Duodenal mucosa (tissue), 2 donors: Measurements from ENCODE around the gene CHIT1.

ENCODE experiments used
- H3K27ac ChIP-seq: one replicate; pipeline ENCODE4 v1.7.0; 2013; ENCODE audit warnings: low read depth, low read length
- H3K27me3 ChIP-seq, 2 donors: one replicate each; pipeline ENCODE4 v1.7.0; 2013; ENCODE audit warnings: low read length in 2 of 2, control low read depth in 1 of 2; ENCODE audit not compliant: insufficient read depth in 2 of 2, control insufficient read depth in 1 of 2
- H3K36me3 ChIP-seq, 2 donors: one replicate each; pipeline ENCODE4 v1.7.0; 2013; ENCODE audit warnings: low read length in 2 of 2, control low read depth in 1 of 2; ENCODE audit not compliant: insufficient read depth in 2 of 2, control insufficient read depth in 1 of 2
- H3K4me1 ChIP-seq, 2 donors: one replicate each; pipeline ENCODE4 v1.7.0; 2013; ENCODE audit warnings: low read length in 2 of 2, control low read depth in 1 of 2; ENCODE audit not compliant: insufficient read depth in 2 of 2, control insufficient read depth in 1 of 2
- H3K4me3 ChIP-seq, 2 donors: one replicate each; pipeline ENCODE4 v1.7.0; 2013; ENCODE audit warnings: low read length in 2 of 2, low read depth in 1 of 2
- H3K9ac ChIP-seq, 2 donors: one replicate each; pipeline ENCODE4 v1.7.0; 2013; ENCODE audit warnings: low read length in 2 of 2, low read depth in 1 of 2
- H3K9me3 ChIP-seq, 2 donors: one replicate each; pipeline ENCODE4 v1.7.0; 2013; ENCODE audit warnings: low read length in 2 of 2, control low read depth in 1 of 2; ENCODE audit not compliant: control insufficient read depth in 1 of 2

CHIT1 gene

GRCh38 chr1:203207751-203208150 lies 21.7 kb downstream of the CHIT1 start:
- no peaks in the 10 kb centered on the region for H3K27me3 ChIP-seq
- no peak overlapping the region for H3K4me3 ChIP-seq
- no peaks in the 10 kb centered on the region for H3K9me3 ChIP-seq
- H3K27ac ChIP-seq: no peak overlapping the region
- H3K9ac ChIP-seq: no peak overlapping the region
- no peaks in the 10 kb centered on the region for H3K4me1 ChIP-seq
- H3K36me3 ChIP-seq: no peaks in the 10 kb centered on the region

- H3K4me1 ChIP-seq: no peaks in the 10 kb centered on the region
- no peak overlapping the region for H3K4me3 ChIP-seq
- no peaks in the 10 kb centered on the region for H3K27me3 ChIP-seq
- no peak overlapping the region for H3K27ac ChIP-seq
- H3K9ac ChIP-seq: no peak overlapping the region
- H3K36me3 ChIP-seq: no peaks in the 10 kb centered on the region
- no peaks in the 10 kb centered on the region for H3K9me3 ChIP-seq
Measured at GRCh38 chr1:203206129-203206687, 23.3 kb downstream of the CHIT1 start.

GRCh38 chr1:203204756-203205155 lies 24.7 kb downstream of the CHIT1 start:
- Histone ChIP-seq H3K9me3 (no peaks in the 10 kb centered on the region), H3K9ac (no peak overlapping the region), H3K4me1 (peaks cover 0 to 6% of the 10 kb centered on the region in 2 donors), H3K27ac (no peak overlapping the region), H3K36me3 (no peaks in the 10 kb centered on the region), H3K27me3 (no peaks in the 10 kb centered on the region), H3K4me3 (no peak overlapping the region)

GRCh38 chr1:203202431-203203245 lies 26.8 kb downstream of the CHIT1 start:
- Histone ChIP-seq H3K4me1 (peaks cover 0 to 6% of the 10 kb centered on the region in 2 donors), H3K36me3 (no peaks in the 10 kb centered on the region), H3K27me3 (no peaks in the 10 kb centered on the region), H3K9me3 (no peaks in the 10 kb centered on the region), H3K9ac (no peak overlapping the region), H3K27ac (no peak overlapping the region), H3K4me3 (no peak overlapping the region)

GRCh38 chr1:203201516-203202205 lies 27.8 kb downstream of the CHIT1 start:
- H3K27ac ChIP-seq: no peak overlapping the region
- H3K27me3 ChIP-seq: no peaks in the 10 kb centered on the region
- no peak overlapping the region for H3K9ac ChIP-seq
- H3K36me3 ChIP-seq: no peaks in the 10 kb centered on the region
- no peaks in the 10 kb centered on the region for H3K9me3 ChIP-seq
- H3K4me3 ChIP-seq: no peak overlapping the region
- peaks cover 0 to 6% of the 10 kb centered on the region in 2 donors for H3K4me1 ChIP-seq

GRCh38 chr1:203200916-203201315 lies 28.6 kb downstream of the CHIT1 start:
- Histone ChIP-seq H3K4me1 (peaks cover 0 to 6% of the 10 kb centered on the region in 2 donors), H3K9me3 (no peaks in the 10 kb centered on the region), H3K36me3 (no peaks in the 10 kb centered on the region), H3K4me3 (no peak overlapping the region), H3K27ac (no peak overlapping the region), H3K27me3 (no peaks in the 10 kb centered on the region), H3K9ac (no peak overlapping the region)

GRCh38 chr1:203199816-203200571 lies 29.5 kb downstream of the CHIT1 start:
- peaks cover 3 to 6% of the 10 kb centered on the region in 2 donors for H3K4me1 ChIP-seq
- H3K27ac ChIP-seq: no peak overlapping the region
- no peak overlapping the region for H3K4me3 ChIP-seq
- H3K9ac ChIP-seq: no peak overlapping the region
- H3K9me3 ChIP-seq: no peaks in the 10 kb centered on the region
- H3K36me3 ChIP-seq: no peaks in the 10 kb centered on the region
- H3K27me3 ChIP-seq: no peaks in the 10 kb centered on the region

- Histone ChIP-seq H3K27me3 (no peaks in the 10 kb centered on the region), H3K4me3 (no peak overlapping the region), H3K27ac (no peak overlapping the region), H3K4me1 (peaks cover 3 to 6% of the 10 kb centered on the region in 2 donors), H3K9ac (no peak overlapping the region), H3K36me3 (no peaks in the 10 kb centered on the region), H3K9me3 (no peaks in the 10 kb centered on the region)
Measured at GRCh38 chr1:203199481-203199815, 30.0 kb downstream of the CHIT1 start.

GRCh38 chr1:203199002-203199401 lies 30.5 kb downstream of the CHIT1 start:
- Histone ChIP-seq H3K4me3 (no peak overlapping the region), H3K9ac (no peak overlapping the region), H3K27ac (no peak overlapping the region), H3K9me3 (no peaks in the 10 kb centered on the region), H3K27me3 (no peaks in the 10 kb centered on the region), H3K4me1 (peaks cover 3 to 6% of the 10 kb centered on the region in 2 donors), H3K36me3 (no peaks in the 10 kb centered on the region)

GRCh38 chr1:203197625-203198024 lies 31.8 kb downstream of the CHIT1 start:
- Histone ChIP-seq H3K4me1 (peaks cover 3 to 6% of the 10 kb centered on the region in 2 donors), H3K27me3 (no peaks in the 10 kb centered on the region), H3K4me3 (no peak overlapping the region), H3K9ac (no peak overlapping the region), H3K27ac (no peak overlapping the region), H3K9me3 (no peaks in the 10 kb centered on the region), H3K36me3 (no peaks in the 10 kb centered on the region)
